GM23248 (cell line): ENCODE measurements around the gene HRH1. TPM values are rescaled to one million over a fixed set of nuclear protein-coding genes. Genes with fewer than 3 reads are reported as not detected.

Source experiments
- DNase-seq: peaks from one replicate; pipeline ENCODE4 v3.0.0-alpha.2; 2015
- H2AFZ ChIP-seq: fragments of 200-600 bp; sonication (generic); 2 replicates; pipeline ENCODE4 v1.6.1; 2016; ENCODE audit warnings: antibody characterized with exemption
- H3F3A ChIP-seq: fragments of 200-600 bp; sonication (generic); 2 replicates; pipeline ENCODE4 v1.6.1; 2016; ENCODE audit warnings: mild to moderate bottlenecking, antibody characterized with exemption, mixed run types; ENCODE audit not compliant: insufficient read depth
- H3K27ac ChIP-seq: fragments of 200-600 bp; sonication (generic); 2 replicates; pipeline ENCODE4 v1.5.1; 2016; ENCODE audit warnings: mild to moderate bottlenecking
- H3K27me3 ChIP-seq: fragments of 200-600 bp; sonication (generic); replicated peaks from 2 replicates; pipeline ENCODE4 v1.6.1; 2016; ENCODE audit warnings: mild to moderate bottlenecking; ENCODE audit not compliant: insufficient read depth
- H3K36me3 ChIP-seq: fragments of 200-600 bp; sonication (generic); 2 replicates; pipeline ENCODE4 v1.6.1; 2016; ENCODE audit warnings: low read depth, mild to moderate bottlenecking
- H3K4me1 ChIP-seq: fragments of 200-600 bp; sonication (generic); 2 replicates; pipeline ENCODE4 v1.6.1; 2016; ENCODE audit warnings: mild to moderate bottlenecking; ENCODE audit not compliant: insufficient read depth
- H3K4me2 ChIP-seq: fragments of 200-600 bp; sonication (generic); one replicate; pipeline ENCODE4 v1.6.1; 2016; ENCODE audit warnings: mild to moderate bottlenecking; ENCODE audit not compliant: unreplicated experiment
- H3K4me3 ChIP-seq: fragments of 200-600 bp; sonication (generic); 2 replicates; pipeline ENCODE4 v1.5.1; 2016; ENCODE audit warnings: mild to moderate bottlenecking
- H3K79me2 ChIP-seq: fragments of 200-600 bp; sonication (generic); 2 replicates; pipeline ENCODE4 v1.6.1; 2016; ENCODE audit warnings: mild to moderate bottlenecking; ENCODE audit not compliant: insufficient read depth
- H3K9ac ChIP-seq: fragments of 200-600 bp; sonication (generic); 2 replicates; pipeline ENCODE4 v1.6.1; 2016; ENCODE audit warnings: mild to moderate bottlenecking
- H3K9me2 ChIP-seq: fragments of 200-600 bp; sonication (generic); 2 replicates; pipeline ENCODE4 v1.6.1; 2016; ENCODE audit warnings: mixed run types, mild to moderate bottlenecking, moderate library complexity; ENCODE audit not compliant: insufficient read depth
- H3K9me3 ChIP-seq: fragments of 200-600 bp; sonication (generic); one replicate; pipeline ENCODE4 v1.6.1; 2017; ENCODE audit warnings: low read depth
- H4K20me1 ChIP-seq: fragments of 200-600 bp; sonication (generic); 2 replicates; pipeline ENCODE4 v1.6.0; 2016; ENCODE audit not compliant: insufficient read depth
- EZH2 ChIP-seq: fragments of 200-600 bp; sonication (generic); IDR thresholded peaks from 2 replicates; pipeline ENCODE4 v1.6.1; 2018; ENCODE audit warnings: antibody characterized with exemption, mild to moderate bottlenecking; ENCODE audit not compliant: insufficient read depth, poor library complexity, severe bottlenecking
- EZH2phosphoT487 ChIP-seq: fragments of 200-600 bp; sonication (generic); IDR thresholded peaks from 2 replicates; pipeline ENCODE4 v1.6.1; 2018; ENCODE audit warnings: antibody characterized with exemption, moderate library complexity, mild to moderate bottlenecking, low read depth; ENCODE audit not compliant: insufficient read depth
- WGBS, 2 experiments: methylation state at CpG; one replicate each; pipeline ENCODE4 v1.1.6; 2015 to 2017; ENCODE audit warnings: low lambda C conversion rate in 2 of 2, low coverage in 1 of 2; ENCODE audit errors: missing lambda C conversion rate in 2 of 2; 5-methylcytosine and 5-hydroxymethylcytosine counted together
- in situ Hi-C: fragments of 300-500 bp; cut with MboI; formaldehyde crosslinking; loops from 2 replicates; pipeline ENCODE4 v1.15.0; 2020
- polyA plus RNA-seq: library from polyadenylated mRNA; unstranded; fragments of >200 nt; fragmentation: Nextera tagmentation; extraction: Ambion mirVana; gene quantifications from 2 replicates; pipeline ENCODE4 v1.2.1, GENCODE V29; 2016
- total RNA-seq: library from RNA; depleted of rRNA; stranded (reverse); fragments of >200 nt; shearing (Covaris generic); gene quantifications from 2 replicates; pipeline ENCODE4 v1.2.3, GENCODE V29; 2014

Gene HRH1
- total and polyA plus RNA-seq, 2 experiments from 2014 or later = 7.1 to 9.0 TPM

GRCh38 chr3:11132861-11133260, 21.4 kb upstream of the HRH1 start:
- Histone ChIP-seq H4K20me1 (no peaks in the 10 kb centered on the region), H3K9ac (no peak overlapping the region), H3F3A (peaks cover 15% of the 10 kb centered on the region), H3K36me3 (no peaks in the 10 kb centered on the region), H3K4me3 (no peak overlapping the region), H2AFZ (no peak overlapping the region), H3K9me2 (no peaks in the 10 kb centered on the region), H3K79me2 (no peaks in the 10 kb centered on the region), H3K9me3 (no peaks in the 10 kb centered on the region), H3K4me2 (no peak overlapping the region), H3K4me1 (peaks cover 22% of the 10 kb centered on the region), H3K27ac (no peak overlapping the region), H3K27me3 (no peaks in the 10 kb centered on the region)
- no peak for DNase-seq
- in situ Hi-C loops = no loop called here
- TF ChIP-seq EZH2phosphoT487 (no peak), EZH2 (no peak)
- 78 to 82% methylated on average over 4 of the region's 4 CpGs for WGBS, 2 experiments

GRCh38 chr3:11134794-11135193, 19.5 kb upstream of the HRH1 start:
- peaks cover 22% of the 10 kb centered on the region for H3K4me1 ChIP-seq
- WGBS, 2 experiments = 14 to 29% methylated on average over 2 of the region's 2 CpGs
- H3K79me2 ChIP-seq = no peaks in the 10 kb centered on the region
- H4K20me1 ChIP-seq = no peaks in the 10 kb centered on the region
- DNase-seq = peak; percentile 83
- no peaks in the 10 kb centered on the region for H3K36me3 ChIP-seq
- no peaks in the 10 kb centered on the region for H3K9me2 ChIP-seq
- peaks cover 16% of the 10 kb centered on the region for H3F3A ChIP-seq
- no peaks in the 10 kb centered on the region for H3K27me3 ChIP-seq
- in situ Hi-C loops = no loop called here
- H3K4me3 ChIP-seq = no peak overlapping the region
- H3K9ac ChIP-seq = no peak overlapping the region; the same call in 1 of the 2 replicates
- H3K27ac ChIP-seq = peak overlapping the region; percentile 36
- H2AFZ ChIP-seq = 0 out of 2 replicates have a peak overlapping the region, but pooled peaks have one; percentile 27
- TF ChIP-seq EZH2phosphoT487 (no peak), EZH2 (no peak)
- no peak overlapping the region for H3K4me2 ChIP-seq
- H3K9me3 ChIP-seq = no peaks in the 10 kb centered on the region

GRCh38 chr3:11136116-11136515, 18.2 kb upstream of the HRH1 start:
- H3K27ac ChIP-seq = peak overlapping the region; percentile 99
- WGBS, 2 experiments = 47 to 60% methylated on average over 3 of the region's 3 CpGs
- H3K4me3 ChIP-seq = peak overlapping the region; percentile 40
- no peaks in the 10 kb centered on the region for H3K9me2 ChIP-seq
- H3K4me1 ChIP-seq = peaks cover 22% of the 10 kb centered on the region
- H3K79me2 ChIP-seq = no peaks in the 10 kb centered on the region
- no peaks in the 10 kb centered on the region for H3K9me3 ChIP-seq
- H4K20me1 ChIP-seq = no peaks in the 10 kb centered on the region
- H3K27me3 ChIP-seq = no peaks in the 10 kb centered on the region
- H3K36me3 ChIP-seq = no peaks in the 10 kb centered on the region
- DNase-seq = peak; percentile 46
- H3K4me2 ChIP-seq = peak overlapping the region; percentile 41
- in situ Hi-C loops = no loop called here
- H3F3A ChIP-seq = peaks cover 16% of the 10 kb centered on the region
- peak overlapping the region; percentile 89 for H3K9ac ChIP-seq
- H2AFZ ChIP-seq = peak overlapping the region; percentile 46
- TF ChIP-seq EZH2 (no peak), EZH2phosphoT487 (no peak)

GRCh38 chr3:11136830-11137626, 17.3 kb upstream of the HRH1 start:
- Histone ChIP-seq H3K27me3 (no peaks in the 10 kb centered on the region), H3F3A (peaks cover 16% of the 10 kb centered on the region), H3K27ac (peak overlapping the region; percentile 99), H2AFZ (peak overlapping the region; percentile 46; the same call in 1 of the 2 replicates), H4K20me1 (no peaks in the 10 kb centered on the region), H3K4me1 (peaks cover 22% of the 10 kb centered on the region), H3K4me2 (peak overlapping the region; percentile 93), H3K4me3 (peak overlapping the region; percentile 71), H3K36me3 (no peaks in the 10 kb centered on the region), H3K79me2 (no peaks in the 10 kb centered on the region), H3K9me3 (no peaks in the 10 kb centered on the region), H3K9ac (peak overlapping the region; percentile 89), H3K9me2 (no peaks in the 10 kb centered on the region)
- WGBS, 2 experiments = 4% methylated on average over 22 of the region's 22 CpGs
- in situ Hi-C loops = no loop called here
- TF ChIP-seq EZH2 = no peak
- peak; percentile 100 for DNase-seq
